ENCODE results near the gene GNAI1.
A peak's percentile ranks its signal among the peaks of the same experiment; 100 is the strongest.

- TF ChIP-seq CTCF (IDR thresholded peaks at IDR 0.05; ENCODE audit: insufficient read depth, low read depth, low read length) (peak; percentile 7), EZH2 (IDR thresholded peaks at IDR 0.05; ENCODE audit: insufficient read depth, low read length) (no peak)
Measured at GRCh38 chr7:80134536-80135308, at the start of gene GNAI1.

Data from astrocyte (in vitro differentiated cells and primary cell).